Peyer's patch (tissue), 4 donors: ENCODE measurements around the gene PPT2. TPM values are rescaled to one million over a fixed set of nuclear protein-coding genes. Genes with fewer than 3 reads are reported as not detected.

ENCODE experiments used
- DNase-seq, 3 donors: peaks; one replicate each; pipeline ENCODE4 v3.0.0-alpha.2; 2017 to 2019
- H3K27ac ChIP-seq, 4 donors: fragments of 200-600 bp; sonication (generic); one replicate each; pipeline ENCODE4 v1.5.1; 2016 to 2019
- H3K27me3 ChIP-seq, 2 donors: fragments of 200-600 bp; sonication (generic); one replicate each; pipeline ENCODE4 v1.5.1; 2019
- H3K36me3 ChIP-seq, 3 donors: fragments of 200-600 bp; sonication (generic); one replicate each; pipeline ENCODE4 v1.5.1; 2016 to 2019
- H3K4me1 ChIP-seq, 4 donors: fragments of 200-600 bp; sonication (generic); one replicate each; pipeline ENCODE4 v1.5.1; 2016 to 2019
- H3K4me3 ChIP-seq, 4 donors: fragments of 200-600 bp; sonication (generic); 1 replicate in 3 of 4; 2 replicates in 1 of 4; pipeline ENCODE4 v1.5.1; 2016 to 2019; ENCODE audit warnings: mild to moderate bottlenecking in 1 of 4
- H3K9me3 ChIP-seq, 4 donors: fragments of 200-600 bp; sonication (generic); one replicate each; pipeline ENCODE4 v1.5.1; 2016 to 2019; ENCODE audit warnings: mild to moderate bottlenecking in 1 of 4
- CTCF ChIP-seq, 6 experiments: fragments of 450-650 bp in 4 of 6; fragments of 200-600 bp in 2 of 6; sonication (generic) in 1 of 6; IDR thresholded peaks; one replicate each; pipeline ENCODE4 v1.5.1; 2017 to 2019; ENCODE audit warnings: antibody characterized with exemption in 6 of 6, mild to moderate bottlenecking in 3 of 6, moderate library complexity in 1 of 6
- POLR2A ChIP-seq, 2 donors: fragments of 450-650 bp; IDR thresholded peaks; one replicate each; pipeline ENCODE4 v1.5.1; 2017; ENCODE audit warnings: antibody characterized with exemption in 2 of 2, mild to moderate bottlenecking in 2 of 2, moderate library complexity in 2 of 2
- total RNA-seq, 4 donors: library from RNA; depleted of rRNA; stranded (reverse); fragments of >200 nt; gene quantifications; one replicate each; pipeline ENCODE4 v1.1.0, GENCODE V29; 2016

Gene PPT2
- total RNA-seq, 4 donors from 2014 or later = 7.4 to 121 (median 26.9) TPM

GRCh38 chr6:32154514-32155161 lies 697 bp downstream of the PPT2 start:
- Histone ChIP-seq H3K27me3 (no peaks in the 10 kb centered on the region), H3K4me3 (peak overlapping the region; percentile 50 to 74 (median 69)), H3K4me1 (peaks cover 0 to 30% (median 5%) of the 10 kb centered on the region in 4 donors), H3K27ac (peak overlapping the region; percentile 72 to 85 (median 78)), H3K9me3 (no peaks in the 10 kb centered on the region), H3K36me3 (peaks cover 0 to 34% (median 0%) of the 10 kb centered on the region in 3 donors)
- TF ChIP-seq POLR2A (IDR thresholded peaks at IDR 0.05) (no peak), CTCF (IDR thresholded peaks at IDR 0.05) (peak; percentile 52 to 84 (median 65))
- DNase-seq = peak; percentile 78 to 90 (median 81)

- DNase-seq = no peak
- Histone ChIP-seq H3K4me1 (peaks cover 0 to 27% (median 5%) of the 10 kb centered on the region in 4 donors), H3K36me3 (peaks cover 0 to 44% (median 0%) of the 10 kb centered on the region in 3 donors), H3K9me3 (no peaks in the 10 kb centered on the region), H3K4me3 (no peak overlapping the region), H3K27me3 (no peaks in the 10 kb centered on the region), H3K27ac (no peak overlapping the region)
- TF ChIP-seq POLR2A (IDR thresholded peaks at IDR 0.05) (no peak), CTCF (IDR thresholded peaks at IDR 0.05) (no peak)
Observed at GRCh38 chr6:32156891-32157290, 3.0 kb downstream of the PPT2 start.

- TF ChIP-seq POLR2A (IDR thresholded peaks at IDR 0.05) (no peak), CTCF (IDR thresholded peaks at IDR 0.05) (no peak)
- Histone ChIP-seq H3K9me3 (no peaks in the 10 kb centered on the region), H3K27ac (no peak overlapping the region), H3K4me3 (no peak overlapping the region), H3K27me3 (no peaks in the 10 kb centered on the region), H3K36me3 (peaks cover 0 to 51% (median 0%) of the 10 kb centered on the region in 3 donors), H3K4me1 (peaks cover 0 to 15% (median 5%) of the 10 kb centered on the region in 4 donors)
- DNase-seq = no peak
Observed at GRCh38 chr6:32158052-32158451, 4.1 kb downstream of the PPT2 start.

- H3K36me3 ChIP-seq = peaks cover 0 to 42% (median 0%) of the 10 kb centered on the region in 3 donors
- TF ChIP-seq POLR2A (IDR thresholded peaks at IDR 0.05) (no peak), CTCF (IDR thresholded peaks at IDR 0.05) (no peak)
Observed at GRCh38 chr6:32163559-32164258, 9.8 kb downstream of the PPT2 start.

GRCh38 chr6:32164295-32164694 lies 10.4 kb downstream of the PPT2 start, which contains the start of gene EGFL8:
Gene EGFL8 (plus strand): TSS chr6:32164595. CDS start chr6:32166166, 1,571 bp downstream.
- no peak for TF ChIP-seq CTCF (IDR thresholded peaks at IDR 0.05)
- TF ChIP-seq POLR2A (IDR thresholded peaks at IDR 0.05) = no peak
- H3K4me1 ChIP-seq = no peaks in the 10 kb centered on the region
- no peak for DNase-seq
- peaks cover 0 to 45% (median 0%) of the 10 kb centered on the region in 3 donors for H3K36me3 ChIP-seq
- H3K27ac ChIP-seq = peak within 1 kb of the TSS in 1 of 4 donors; percentile 13
- no peaks in the 10 kb centered on the region for H3K9me3 ChIP-seq
- no peak within 1 kb of the TSS for H3K4me3 ChIP-seq
- no peaks in the 10 kb centered on the region for H3K27me3 ChIP-seq

More at GRCh38 chr6:32163559-32164258, 9.8 kb downstream of the PPT2 start:
- Histone ChIP-seq H3K27me3 (no peaks in the 10 kb centered on the region), H3K27ac (peak overlapping the region in 1 of 4 donors; percentile 13), H3K4me1 (no peaks in the 10 kb centered on the region), H3K9me3 (no peaks in the 10 kb centered on the region), H3K4me3 (no peak overlapping the region)
- no peak for DNase-seq
